ENCODE results near the gene GGT5. TPM values are rescaled to one million over a fixed set of nuclear protein-coding genes. Genes with fewer than 3 reads are reported as not detected.
A peak's percentile ranks its signal among the peaks of the same experiment; 100 is the strongest.

GGT5 gene
- total and polyA plus RNA-seq, 2 of the 13 experiments (the other 11 are each of a cell fraction or from before 2014, with no cell fraction given), result 0.69 to 3.1 TPM

DNA sequence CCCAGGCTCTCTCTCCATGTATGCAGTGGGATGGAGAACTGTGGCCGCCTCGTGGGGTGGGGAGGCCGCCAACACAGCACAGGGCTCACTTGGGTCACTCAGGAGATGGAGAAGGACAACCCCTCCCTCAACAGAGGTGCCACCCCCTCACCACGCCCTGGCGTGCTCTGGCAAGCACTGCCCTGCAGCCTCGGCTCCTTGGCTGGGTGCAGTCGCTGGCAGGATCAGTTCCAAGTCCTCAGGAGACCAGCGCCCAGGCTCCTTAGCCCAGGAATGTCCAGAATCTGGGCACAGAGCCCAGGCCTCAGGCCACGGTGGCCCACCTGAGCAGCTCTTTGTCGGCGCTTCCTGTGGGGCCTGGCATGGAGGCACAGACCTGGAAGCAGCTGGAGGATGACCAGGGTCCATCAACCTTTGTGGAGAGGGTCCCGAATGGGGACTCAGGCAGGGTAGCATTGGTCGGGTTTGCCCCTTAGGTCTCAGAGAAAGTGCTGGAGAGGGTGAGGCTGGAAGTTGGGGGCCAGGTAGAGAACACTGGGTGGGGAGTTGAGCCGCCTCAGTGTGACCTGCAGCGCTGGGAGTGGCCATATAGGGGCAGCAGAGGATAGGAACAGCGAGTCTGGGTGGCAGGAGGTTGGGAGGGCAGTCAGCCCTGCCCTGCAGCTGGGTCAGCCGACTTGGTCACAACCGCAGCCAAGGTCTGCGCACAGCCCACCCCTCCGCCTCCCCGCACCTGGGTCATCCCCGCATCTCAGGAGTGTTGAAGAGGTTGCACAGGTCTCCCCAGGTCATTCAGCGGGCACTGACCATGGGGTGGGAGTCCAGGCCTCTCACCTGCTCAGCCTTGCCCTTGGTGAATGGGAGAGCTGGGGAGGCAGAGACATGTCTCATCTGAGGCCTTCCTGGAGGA lies 55.4 kb downstream of the GGT5 start (continued):
- TF ChIP-seq, protein P1, sequence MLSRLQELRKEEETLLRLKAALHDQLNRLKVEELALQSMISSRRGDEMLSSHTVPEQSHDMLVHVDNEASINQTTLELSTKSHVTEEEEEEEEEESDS (CRISPR knock-in tag; IDR thresholded peaks at IDR 0.05; ENCODE audit: borderline replicate concordance), result no peak
- no peak for TF ChIP-seq IRX3 (CRISPR knock-in tag; IDR thresholded peaks at IDR 0.05; ENCODE audit: borderline replicate concordance, low read depth)
- no peak for TF ChIP-seq PAWR (CRISPR knock-in tag; IDR thresholded peaks at IDR 0.05; ENCODE audit: borderline replicate concordance)
- TF ChIP-seq DNMT3B (CRISPR knock-in tag; conservative IDR thresholded peaks at IDR 0.05), result no peak
- TF ChIP-seq ZNF713 (CRISPR knock-in tag; IDR thresholded peaks at IDR 0.05), result no peak
- TF ChIP-seq MXI1 (IDR thresholded peaks at IDR 0.05; ENCODE audit: borderline replicate concordance, low read depth, low read length), result no peak
- TF ChIP-seq JUNB (CRISPR knock-in tag; IDR thresholded peaks at IDR 0.05; ENCODE audit: borderline replicate concordance), result no peak
- TF ChIP-seq, protein P2, sequence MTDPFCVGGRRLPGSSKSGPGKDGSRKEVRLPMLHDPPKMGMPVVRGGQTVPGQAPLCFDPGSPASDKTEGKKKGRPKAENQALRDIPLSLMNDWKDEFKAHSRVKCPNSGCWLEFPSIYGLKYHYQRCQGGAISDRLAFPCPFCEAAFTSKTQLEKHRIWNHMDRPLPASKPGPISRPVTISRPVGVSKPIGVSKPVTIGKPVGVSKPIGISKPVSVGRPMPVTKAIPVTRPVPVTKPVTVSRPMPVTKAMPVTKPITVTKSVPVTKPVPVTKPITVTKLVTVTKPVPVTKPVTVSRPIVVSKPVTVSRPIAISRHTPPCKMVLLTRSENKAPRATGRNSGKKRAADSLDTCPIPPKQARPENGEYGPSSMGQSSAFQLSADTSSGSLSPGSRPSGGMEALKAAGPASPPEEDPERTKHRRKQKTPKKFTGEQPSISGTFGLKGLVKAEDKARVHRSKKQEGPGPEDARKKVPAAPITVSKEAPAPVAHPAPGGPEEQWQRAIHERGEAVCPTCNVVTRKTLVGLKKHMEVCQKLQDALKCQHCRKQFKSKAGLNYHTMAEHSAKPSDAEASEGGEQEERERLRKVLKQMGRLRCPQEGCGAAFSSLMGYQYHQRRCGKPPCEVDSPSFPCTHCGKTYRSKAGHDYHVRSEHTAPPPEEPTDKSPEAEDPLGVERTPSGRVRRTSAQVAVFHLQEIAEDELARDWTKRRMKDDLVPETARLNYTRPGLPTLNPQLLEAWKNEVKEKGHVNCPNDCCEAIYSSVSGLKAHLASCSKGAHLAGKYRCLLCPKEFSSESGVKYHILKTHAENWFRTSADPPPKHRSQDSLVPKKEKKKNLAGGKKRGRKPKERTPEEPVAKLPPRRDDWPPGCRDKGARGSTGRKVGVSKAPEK (CRISPR knock-in tag; IDR thresholded peaks at IDR 0.05; ENCODE audit: borderline replicate concordance), result no peak
- no peak for TF ChIP-seq ZNF3 (CRISPR knock-in tag; IDR thresholded peaks at IDR 0.05)
- 0 out of 2 replicates have a peak, but pooled peaks have one; percentile 53 for TF ChIP-seq ZNF451 (CRISPR knock-in tag; IDR thresholded peaks at IDR 0.05)
- peak; percentile 20; the same call in 1 of the 2 replicates for TF ChIP-seq MEIS2 (CRISPR knock-in tag; IDR thresholded peaks at IDR 0.05)
- TF ChIP-seq, protein P3, sequence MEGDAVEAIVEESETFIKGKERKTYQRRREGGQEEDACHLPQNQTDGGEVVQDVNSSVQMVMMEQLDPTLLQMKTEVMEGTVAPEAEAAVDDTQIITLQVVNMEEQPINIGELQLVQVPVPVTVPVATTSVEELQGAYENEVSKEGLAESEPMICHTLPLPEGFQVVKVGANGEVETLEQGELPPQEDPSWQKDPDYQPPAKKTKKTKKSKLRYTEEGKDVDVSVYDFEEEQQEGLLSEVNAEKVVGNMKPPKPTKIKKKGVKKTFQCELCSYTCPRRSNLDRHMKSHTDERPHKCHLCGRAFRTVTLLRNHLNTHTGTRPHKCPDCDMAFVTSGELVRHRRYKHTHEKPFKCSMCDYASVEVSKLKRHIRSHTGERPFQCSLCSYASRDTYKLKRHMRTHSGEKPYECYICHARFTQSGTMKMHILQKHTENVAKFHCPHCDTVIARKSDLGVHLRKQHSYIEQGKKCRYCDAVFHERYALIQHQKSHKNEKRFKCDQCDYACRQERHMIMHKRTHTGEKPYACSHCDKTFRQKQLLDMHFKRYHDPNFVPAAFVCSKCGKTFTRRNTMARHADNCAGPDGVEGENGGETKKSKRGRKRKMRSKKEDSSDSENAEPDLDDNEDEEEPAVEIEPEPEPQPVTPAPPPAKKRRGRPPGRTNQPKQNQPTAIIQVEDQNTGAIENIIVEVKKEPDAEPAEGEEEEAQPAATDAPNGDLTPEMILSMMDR (CRISPR knock-in tag; IDR thresholded peaks at IDR 0.05), result peak; percentile 99
- TF ChIP-seq EHMT2 (IDR thresholded peaks at IDR 0.05; ENCODE audit: borderline replicate concordance, low read depth, low read length), result no peak
- TF ChIP-seq MAFK (conservative IDR thresholded peaks at IDR 0.05 in 1 of 2, IDR thresholded peaks at IDR 0.05 in 1 of 2; ENCODE audit: low read length in 2 of 2), result no peak
- no peak for TF ChIP-seq SYNCRIP (IDR thresholded peaks at IDR 0.05; ENCODE audit: insufficient read depth, low read depth, low read length)
- no peak for TF ChIP-seq PLRG1 (conservative IDR thresholded peaks at IDR 0.05)
- no peak for TF ChIP-seq TOE1 (CRISPR knock-in tag; IDR thresholded peaks at IDR 0.05)
- no peak; the same call in 1 of the 2 replicates for TF ChIP-seq BORCS8-MEF2B (CRISPR knock-in tag; IDR thresholded peaks at IDR 0.05)
- no peak for TF ChIP-seq RORA (CRISPR knock-in tag; IDR thresholded peaks at IDR 0.05)
- TF ChIP-seq, protein P4, sequence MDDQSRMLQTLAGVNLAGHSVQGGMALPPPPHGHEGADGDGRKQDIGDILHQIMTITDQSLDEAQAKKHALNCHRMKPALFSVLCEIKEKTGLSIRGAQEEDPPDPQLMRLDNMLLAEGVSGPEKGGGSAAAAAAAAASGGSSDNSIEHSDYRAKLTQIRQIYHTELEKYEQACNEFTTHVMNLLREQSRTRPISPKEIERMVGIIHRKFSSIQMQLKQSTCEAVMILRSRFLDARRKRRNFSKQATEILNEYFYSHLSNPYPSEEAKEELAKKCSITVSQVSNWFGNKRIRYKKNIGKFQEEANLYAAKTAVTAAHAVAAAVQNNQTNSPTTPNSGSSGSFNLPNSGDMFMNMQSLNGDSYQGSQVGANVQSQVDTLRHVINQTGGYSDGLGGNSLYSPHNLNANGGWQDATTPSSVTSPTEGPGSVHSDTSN (CRISPR knock-in tag; IDR thresholded peaks at IDR 0.05; ENCODE audit: borderline replicate concordance), result no peak
- no peak for TF ChIP-seq ZNF235 (CRISPR knock-in tag; IDR thresholded peaks at IDR 0.05; ENCODE audit: borderline replicate concordance)
- no peak for TF ChIP-seq ZNF7 (CRISPR knock-in tag; IDR thresholded peaks at IDR 0.05)

All from HepG2 (cell line).